CD14-positive monocyte (primary cell): ENCODE results near the gene ASTN2. TPM values are rescaled to one million over a fixed set of nuclear protein-coding genes. Genes with fewer than 3 reads are reported as not detected.

Source experiments
- DNase-seq, 3 donors: peaks; one replicate each; pipeline ENCODE4 v3.0.0-alpha.2; 2011 to 2022
- H2AFZ ChIP-seq: 2 replicates; pipeline ENCODE4 v1.6.0; 2012; ENCODE audit warnings: mild to moderate bottlenecking, low read depth, low read length, inconsistent platforms; ENCODE audit not compliant: insufficient read depth, poor library complexity, severe bottlenecking
- H3K27ac ChIP-seq, 2 donors: 1 replicate in 1 of 2; 2 replicates in 1 of 2; pipeline ENCODE4 v1.5.1; 2012 to 2013; ENCODE audit warnings: low read length in 2 of 2, control low read depth in 1 of 2, inconsistent platforms in 1 of 2, low read depth in 1 of 2, mild to moderate bottlenecking in 1 of 2
- H3K27me3 ChIP-seq, 2 donors: one replicate each; pipeline versions ENCODE4 v1.6.0 to v1.6.1; 2011 to 2013; ENCODE audit warnings: low read length in 2 of 2; ENCODE audit not compliant: control insufficient read depth in 2 of 2, insufficient read depth in 2 of 2
- H3K36me3 ChIP-seq, 2 donors: replicated peaks in 1 of 2; 1 replicate in 1 of 2; 2 replicates in 1 of 2; pipeline versions ENCODE4 v1.5.1 to v1.6.1; 2012 to 2013; ENCODE audit warnings: low read length in 2 of 2, control low read depth in 1 of 2, inconsistent platforms in 1 of 2, mild to moderate bottlenecking in 1 of 2; ENCODE audit not compliant: insufficient read depth in 2 of 2, control insufficient read depth in 1 of 2
- H3K4me1 ChIP-seq, 2 donors: 1 replicate in 1 of 2; 2 replicates in 1 of 2; pipeline versions ENCODE4 v1.5.1 to v1.6.1; 2012 to 2013; ENCODE audit warnings: low read length in 2 of 2, control low read depth in 1 of 2, inconsistent platforms in 1 of 2, mild to moderate bottlenecking in 1 of 2, moderate library complexity in 1 of 2; ENCODE audit not compliant: insufficient read depth in 2 of 2, control insufficient read depth in 1 of 2
- H3K4me2 ChIP-seq: replicated peaks from 2 replicates; pipeline ENCODE3; 2012; ENCODE audit warnings: low read length, moderate library complexity, mild to moderate bottlenecking; ENCODE audit not compliant: poor library complexity, severe bottlenecking; ENCODE audit errors: extremely low read depth
- H3K4me3 ChIP-seq, 3 experiments: fragments of 200-600 bp in 1 of 3; sonication (generic) in 1 of 3; replicated peaks in 1 of 3; 1 replicate in 2 of 3; 2 replicates in 1 of 3; pipeline ENCODE4 v1.5.1; 2011 to 2013; ENCODE audit warnings: low read length in 3 of 3, mild to moderate bottlenecking in 3 of 3, control low read depth in 2 of 3, low read depth in 2 of 3, inconsistent platforms in 1 of 3, moderate library complexity in 1 of 3
- H3K79me2 ChIP-seq: 2 replicates; pipeline ENCODE4 v1.6.0; 2012; ENCODE audit warnings: mild to moderate bottlenecking, control low read depth, inconsistent platforms, low read length, moderate library complexity; ENCODE audit not compliant: insufficient read depth
- H3K9ac ChIP-seq: 2 replicates; pipeline ENCODE4 v1.6.0; 2017; ENCODE audit warnings: low read length, mild to moderate bottlenecking; ENCODE audit not compliant: insufficient read depth, poor library complexity, severe bottlenecking
- H3K9me3 ChIP-seq, 2 donors: replicated peaks in 1 of 2; 1 replicate in 1 of 2; 2 replicates in 1 of 2; pipeline versions ENCODE4 v1.5.1 to v1.6.1; 2012 to 2013; ENCODE audit warnings: low read length in 2 of 2, control low read depth in 1 of 2; ENCODE audit not compliant: control insufficient read depth in 1 of 2, insufficient read depth in 1 of 2
- H4K20me1 ChIP-seq: 2 replicates; pipeline ENCODE4 v1.6.0; 2012; ENCODE audit warnings: mild to moderate bottlenecking, low read length, control low read depth, moderate library complexity; ENCODE audit not compliant: insufficient read depth
- H3K27ac Mint-ChIP-seq, 7 donors: one replicate each; pipeline ENCODE4 v1.8.0; 2020; ENCODE audit warnings: mild to moderate bottlenecking in 7 of 7, mixed read lengths in 7 of 7, moderate library complexity in 6 of 7, inconsistent platforms in 2 of 7
- H3K27me3 Mint-ChIP-seq, 3 donors: one replicate each; pipeline ENCODE4 v1.8.0; 2021 to 2022; ENCODE audit warnings: low read depth in 3 of 3, mild to moderate bottlenecking in 3 of 3, mixed read lengths in 3 of 3, moderate library complexity in 3 of 3, inconsistent platforms in 1 of 3
- H3K36me3 Mint-ChIP-seq, 2 donors: one replicate each; pipeline ENCODE4 v1.8.0; 2020; ENCODE audit warnings: mixed read lengths in 2 of 2, inconsistent platforms in 1 of 2, mild to moderate bottlenecking in 1 of 2
- H3K4me1 Mint-ChIP-seq: one replicate; pipeline ENCODE4 v1.8.0; 2020; ENCODE audit warnings: mild to moderate bottlenecking, mixed read lengths
- H3K4me3 Mint-ChIP-seq, 2 donors: one replicate each; pipeline ENCODE4 v1.8.0; 2020; ENCODE audit warnings: mild to moderate bottlenecking in 2 of 2, mixed read lengths in 2 of 2, moderate library complexity in 1 of 2
- H3K9me3 Mint-ChIP-seq, 7 donors: one replicate each; pipeline ENCODE4 v1.8.0; 2020 to 2022; ENCODE audit warnings: mixed read lengths in 7 of 7, mild to moderate bottlenecking in 6 of 7, moderate library complexity in 6 of 7, inconsistent platforms in 2 of 7
- CTCF ChIP-seq: fragments of 200-600 bp; IDR thresholded peaks from one replicate; pipeline ENCODE4 v1.8.0; 2022; ENCODE audit warnings: antibody characterized with exemption, mild to moderate bottlenecking
- WGBS: methylation state at CpG from one replicate; pipeline ENCODE4 v1.1.5; 2013; ENCODE audit warnings: missing lambda C conversion rate; ENCODE audit not compliant: insufficient coverage; 5-methylcytosine and 5-hydroxymethylcytosine counted together
- intact Hi-C, 2 donors: fragments of 100-400 bp; cut with micrococcal nuclease; formaldehyde crosslinking; loops; one replicate each; pipeline versions ENCODE4 v1.15.0 to v1.15.1; 2023
- polyA plus RNA-seq, 3 donors: library from polyadenylated mRNA; depleted of rRNA in 1 of 3; unstranded in 2 of 3; stranded (reverse) in 1 of 3; fragments of 300-500 nt in 2 of 3; fragments of >200 nt in 1 of 3; fragmentation: Illumina TruSeq in 2 of 3; gene quantifications; 1 replicate in 2 of 3; 2 replicates in 1 of 3; pipeline ENCODE4 v1.2.3, GENCODE V29; 2012 to 2021

ASTN2 gene
- polyA plus RNA-seq, 3 donors: not detected

- no peak overlapping the region for H3K4me3 ChIP-seq
- Mint-ChIP-seq H3K27me3 (no peaks in the 10 kb centered on the region), H3K27ac (no peak overlapping the region), H3K4me3 (no peak overlapping the region), H3K36me3 (no peaks in the 10 kb centered on the region), H3K9me3 (peaks cover 0 to 3% (median 1%) of the 10 kb centered on the region in 7 donors), H3K4me1 (no peaks in the 10 kb centered on the region)
- H2AFZ ChIP-seq: no peak overlapping the region
- no peaks in the 10 kb centered on the region for H4K20me1 ChIP-seq
- H3K9ac ChIP-seq: no peak overlapping the region
- H3K36me3 ChIP-seq: no peaks in the 10 kb centered on the region
- 90% methylated on average over 2 of the region's 4 CpGs for WGBS
- H3K27me3 ChIP-seq: no peaks in the 10 kb centered on the region
- no peak overlapping the region for H3K27ac ChIP-seq
- no peak for TF ChIP-seq CTCF
- H3K4me2 ChIP-seq: no peak overlapping the region
- no peaks in the 10 kb centered on the region for H3K4me1 ChIP-seq
- no peaks in the 10 kb centered on the region for H3K79me2 ChIP-seq
- intact Hi-C loops: no loop called here
- DNase-seq: no peak
- H3K9me3 ChIP-seq: no peaks in the 10 kb centered on the region
Measured at GRCh38 chr9:117435630-117436261, 20.9 kb upstream of the ASTN2 start.

GRCh38 chr9:117434566-117434965 is 19.7 kb upstream of the ASTN2 start:
- Histone ChIP-seq H4K20me1 (no peaks in the 10 kb centered on the region), H3K27ac (no peak overlapping the region), H3K4me2 (no peak overlapping the region), H3K79me2 (no peaks in the 10 kb centered on the region), H3K36me3 (no peaks in the 10 kb centered on the region), H2AFZ (no peak overlapping the region), H3K9ac (no peak overlapping the region), H3K4me1 (no peaks in the 10 kb centered on the region), H3K9me3 (no peaks in the 10 kb centered on the region), H3K4me3 (no peak overlapping the region), H3K27me3 (no peaks in the 10 kb centered on the region)
- no peak overlapping the region for H3K4me3 Mint-ChIP-seq
- DNase-seq: no peak
- H3K27ac Mint-ChIP-seq: peak overlapping the region in 1 of 7 donors; percentile 54
- H3K9me3 Mint-ChIP-seq: peaks cover 0 to 3% (median 1%) of the 10 kb centered on the region in 7 donors
- intact Hi-C loops: no loop called here
- H3K36me3 Mint-ChIP-seq: no peaks in the 10 kb centered on the region
- no peak for TF ChIP-seq CTCF
- H3K27me3 Mint-ChIP-seq: no peaks in the 10 kb centered on the region
- H3K4me1 Mint-ChIP-seq: no peaks in the 10 kb centered on the region
